DOHH2 (cell line): Measurements from ENCODE around the gene PLA2G2E.

Experiments
- EZH2phosphoT487 ChIP-seq: fragments of 200-600 bp; sonication (generic); IDR thresholded peaks from 2 replicates; pipeline ENCODE4 v1.6.1; 2017; ENCODE audit warnings: borderline replicate concordance, mild to moderate bottlenecking, antibody characterized with exemption, low read length, moderate library complexity, mixed read lengths
- TF ChIP-seq, protein P1 (sequence below): fragments of 200-600 bp; sonication (generic); IDR thresholded peaks from one replicate; pipeline ENCODE4 v1.5.1; 2014; ENCODE audit warnings: antibody characterized with exemption, mild to moderate bottlenecking, low read depth, low read length; ENCODE audit not compliant: poor library complexity, severe bottlenecking

DNA sequence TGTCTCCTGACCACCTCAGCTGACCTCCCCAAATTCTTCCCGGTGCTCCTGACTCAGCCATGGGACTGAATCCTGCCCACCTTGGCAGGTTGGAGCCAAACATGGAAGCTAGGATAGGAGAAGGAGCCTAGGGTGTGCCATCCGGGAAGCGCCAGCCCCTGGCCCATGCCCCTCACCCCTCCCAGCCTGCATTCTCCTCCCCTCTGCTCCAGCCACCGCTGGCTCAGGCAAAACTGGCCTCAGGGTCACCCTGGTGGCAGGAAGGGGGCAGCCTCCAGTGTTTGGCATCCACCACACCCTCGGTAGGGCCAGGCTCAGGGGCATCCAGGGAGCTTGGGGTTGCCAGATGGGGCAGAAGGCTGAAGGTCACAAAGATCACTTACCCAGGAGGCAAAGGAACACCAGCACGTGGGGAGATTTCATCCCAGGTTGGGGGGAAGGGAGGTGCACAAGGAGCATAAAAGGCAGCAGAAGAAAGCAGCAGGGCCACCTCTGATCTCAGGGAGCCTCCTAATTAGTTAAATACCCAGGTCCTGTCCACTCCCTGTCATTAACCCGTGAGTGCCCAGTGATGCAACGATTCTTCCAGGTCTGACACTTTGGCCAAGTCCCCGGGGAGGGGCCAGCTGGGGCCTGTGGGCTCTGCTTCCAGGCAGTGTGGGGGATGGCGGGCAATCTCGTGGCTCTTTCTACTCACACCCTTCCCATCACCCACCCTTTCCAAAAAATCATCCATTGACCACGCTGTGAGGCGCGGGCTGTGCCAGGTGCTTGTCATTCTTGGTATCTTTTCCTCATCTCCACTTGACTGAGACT, at the start of gene PLA2G2E:
- TF ChIP-seq, protein P1, sequence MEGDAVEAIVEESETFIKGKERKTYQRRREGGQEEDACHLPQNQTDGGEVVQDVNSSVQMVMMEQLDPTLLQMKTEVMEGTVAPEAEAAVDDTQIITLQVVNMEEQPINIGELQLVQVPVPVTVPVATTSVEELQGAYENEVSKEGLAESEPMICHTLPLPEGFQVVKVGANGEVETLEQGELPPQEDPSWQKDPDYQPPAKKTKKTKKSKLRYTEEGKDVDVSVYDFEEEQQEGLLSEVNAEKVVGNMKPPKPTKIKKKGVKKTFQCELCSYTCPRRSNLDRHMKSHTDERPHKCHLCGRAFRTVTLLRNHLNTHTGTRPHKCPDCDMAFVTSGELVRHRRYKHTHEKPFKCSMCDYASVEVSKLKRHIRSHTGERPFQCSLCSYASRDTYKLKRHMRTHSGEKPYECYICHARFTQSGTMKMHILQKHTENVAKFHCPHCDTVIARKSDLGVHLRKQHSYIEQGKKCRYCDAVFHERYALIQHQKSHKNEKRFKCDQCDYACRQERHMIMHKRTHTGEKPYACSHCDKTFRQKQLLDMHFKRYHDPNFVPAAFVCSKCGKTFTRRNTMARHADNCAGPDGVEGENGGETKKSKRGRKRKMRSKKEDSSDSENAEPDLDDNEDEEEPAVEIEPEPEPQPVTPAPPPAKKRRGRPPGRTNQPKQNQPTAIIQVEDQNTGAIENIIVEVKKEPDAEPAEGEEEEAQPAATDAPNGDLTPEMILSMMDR, result no peak
- TF ChIP-seq EZH2phosphoT487, result no peak
